Hepatocyte (in vitro differentiated cells): Measurements from ENCODE around the gene ANO6. TPM values are rescaled to one million over a fixed set of nuclear protein-coding genes. Genes with fewer than 3 reads are reported as not detected.
A peak's percentile ranks its signal among the peaks of the same experiment; 100 is the strongest.

ENCODE experiments used
- DNase-seq: peaks from one replicate; pipeline ENCODE4 v3.0.0-alpha.2; 2016; ENCODE audit warnings: low spot score
- H2AFZ ChIP-seq: fragments of 200-600 bp; sonication (generic); 2 replicates; pipeline ENCODE4 v1.6.0; 2016; ENCODE audit warnings: antibody characterized with exemption, mild to moderate bottlenecking
- H3K27ac ChIP-seq: fragments of 200-600 bp; sonication (generic); 2 replicates; pipeline ENCODE4 v1.5.1; 2016; ENCODE audit warnings: mild to moderate bottlenecking
- H3K27me3 ChIP-seq: fragments of 200-600 bp; sonication (generic); 2 replicates; pipeline ENCODE4 v1.6.1; 2016
- H3K36me3 ChIP-seq: fragments of 200-600 bp; sonication (generic); replicated peaks from 2 replicates; pipeline ENCODE4 v1.5.1; 2016; ENCODE audit warnings: low read depth; ENCODE audit not compliant: insufficient read depth
- H3K4me1 ChIP-seq: fragments of 200-600 bp; sonication (generic); 2 replicates; pipeline ENCODE4 v1.5.1; 2016; ENCODE audit warnings: mild to moderate bottlenecking, moderate library complexity; ENCODE audit not compliant: insufficient read depth
- H3K4me2 ChIP-seq: fragments of 200-600 bp; sonication (generic); 2 replicates; pipeline ENCODE4 v1.6.0; 2016
- H3K4me3 ChIP-seq: fragments of 200-600 bp; sonication (generic); 2 replicates; pipeline ENCODE4 v1.5.1; 2016; ENCODE audit warnings: mild to moderate bottlenecking
- H3K79me2 ChIP-seq: fragments of 200-600 bp; sonication (generic); 2 replicates; pipeline ENCODE4 v1.6.0; 2017; ENCODE audit warnings: mild to moderate bottlenecking
- H3K9me2 ChIP-seq: fragments of 200-600 bp; sonication (generic); replicated peaks from 2 replicates; pipeline ENCODE4 v1.6.0; 2017; ENCODE audit warnings: mild to moderate bottlenecking; ENCODE audit not compliant: insufficient read depth
- H3K9me3 ChIP-seq: fragments of 200-600 bp; sonication (generic); 2 replicates; pipeline ENCODE4 v1.5.1; 2016; ENCODE audit warnings: low read depth, mild to moderate bottlenecking
- H4K20me1 ChIP-seq: fragments of 200-600 bp; sonication (generic); 2 replicates; pipeline ENCODE4 v1.6.0; 2016; ENCODE audit warnings: mild to moderate bottlenecking; ENCODE audit not compliant: insufficient read depth, poor library complexity, severe bottlenecking
- EZH2 ChIP-seq: fragments of 200-600 bp; sonication (generic); IDR thresholded peaks from 2 replicates; pipeline ENCODE4 v1.6.1; 2016; ENCODE audit warnings: antibody characterized with exemption, mild to moderate bottlenecking, borderline replicate concordance
- EZH2phosphoT487 ChIP-seq: fragments of 200-600 bp; sonication (generic); IDR thresholded peaks from one replicate; pipeline ENCODE4 v1.6.1; 2018; ENCODE audit warnings: antibody characterized with exemption, mild to moderate bottlenecking, low read depth, moderate library complexity; ENCODE audit not compliant: unreplicated experiment, severe bottlenecking
- WGBS: methylation state at CpG from one replicate; pipeline ENCODE4 v1.1.6; 2016; ENCODE audit warnings: low lambda C conversion rate; ENCODE audit errors: missing lambda C conversion rate; 5-methylcytosine and 5-hydroxymethylcytosine counted together
- polyA plus RNA-seq: library from polyadenylated mRNA; unstranded; fragments of >200 nt; fragmentation: Nextera tagmentation; extraction: Ambion mirVana; gene quantifications from 2 replicates; pipeline ENCODE4 v1.2.1, GENCODE V29; 2016
- total RNA-seq: library from RNA; depleted of rRNA; stranded (reverse); fragments of >200 nt; gene quantifications from 2 replicates; pipeline ENCODE4 v1.2.3, GENCODE V29; 2014
- TF ChIP-seq, protein P1 (sequence below): fragments of 200-600 bp; sonication (generic); IDR thresholded peaks from 2 replicates; pipeline ENCODE4 v1.5.1; 2016; ENCODE audit warnings: antibody characterized with exemption, mild to moderate bottlenecking; ENCODE audit not compliant: poor library complexity

The ANO6 gene
- total and polyA plus RNA-seq, 2 experiments from 2014 or later: 50.4 to 82.2 TPM

DNA sequence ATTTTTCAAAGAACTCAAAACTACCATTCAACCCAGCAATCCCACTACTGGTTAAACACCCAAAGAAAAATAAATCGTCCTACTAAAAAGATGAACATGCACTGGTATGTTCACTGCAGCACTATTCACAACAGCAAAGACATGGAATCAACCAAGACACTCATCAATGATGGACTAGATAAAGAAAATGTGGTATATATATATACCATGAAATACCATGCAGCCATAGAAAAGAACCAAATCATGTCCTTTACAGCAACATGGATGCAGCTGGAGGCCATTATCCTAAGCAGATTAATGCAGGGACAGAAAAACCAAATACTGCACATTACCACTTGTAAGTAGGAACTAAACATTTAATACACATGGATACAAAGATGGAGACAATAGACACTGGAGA, 3.8 kb upstream of the ANO6 start:
- H4K20me1 ChIP-seq: no peaks in the 10 kb centered on the region
- no peaks in the 10 kb centered on the region for H3K9me3 ChIP-seq
- 92% methylated on average over 1 of the region's 1 CpG for WGBS
- no peaks in the 10 kb centered on the region for H3K27me3 ChIP-seq
- TF ChIP-seq EZH2: no peak
- TF ChIP-seq, protein P1, sequence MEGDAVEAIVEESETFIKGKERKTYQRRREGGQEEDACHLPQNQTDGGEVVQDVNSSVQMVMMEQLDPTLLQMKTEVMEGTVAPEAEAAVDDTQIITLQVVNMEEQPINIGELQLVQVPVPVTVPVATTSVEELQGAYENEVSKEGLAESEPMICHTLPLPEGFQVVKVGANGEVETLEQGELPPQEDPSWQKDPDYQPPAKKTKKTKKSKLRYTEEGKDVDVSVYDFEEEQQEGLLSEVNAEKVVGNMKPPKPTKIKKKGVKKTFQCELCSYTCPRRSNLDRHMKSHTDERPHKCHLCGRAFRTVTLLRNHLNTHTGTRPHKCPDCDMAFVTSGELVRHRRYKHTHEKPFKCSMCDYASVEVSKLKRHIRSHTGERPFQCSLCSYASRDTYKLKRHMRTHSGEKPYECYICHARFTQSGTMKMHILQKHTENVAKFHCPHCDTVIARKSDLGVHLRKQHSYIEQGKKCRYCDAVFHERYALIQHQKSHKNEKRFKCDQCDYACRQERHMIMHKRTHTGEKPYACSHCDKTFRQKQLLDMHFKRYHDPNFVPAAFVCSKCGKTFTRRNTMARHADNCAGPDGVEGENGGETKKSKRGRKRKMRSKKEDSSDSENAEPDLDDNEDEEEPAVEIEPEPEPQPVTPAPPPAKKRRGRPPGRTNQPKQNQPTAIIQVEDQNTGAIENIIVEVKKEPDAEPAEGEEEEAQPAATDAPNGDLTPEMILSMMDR: no peak
- no peak for TF ChIP-seq EZH2phosphoT487
- H3K27ac ChIP-seq: no peak overlapping the region
- H3K9me2 ChIP-seq: no peaks in the 10 kb centered on the region
- DNase-seq: no peak
- no peak overlapping the region for H2AFZ ChIP-seq
- H3K79me2 ChIP-seq: peaks cover 20% of the 10 kb centered on the region
- no peak overlapping the region for H3K4me2 ChIP-seq
- no peaks in the 10 kb centered on the region for H3K36me3 ChIP-seq
- H3K4me1 ChIP-seq: no peaks in the 10 kb centered on the region
- no peak overlapping the region for H3K4me3 ChIP-seq

DNA sequence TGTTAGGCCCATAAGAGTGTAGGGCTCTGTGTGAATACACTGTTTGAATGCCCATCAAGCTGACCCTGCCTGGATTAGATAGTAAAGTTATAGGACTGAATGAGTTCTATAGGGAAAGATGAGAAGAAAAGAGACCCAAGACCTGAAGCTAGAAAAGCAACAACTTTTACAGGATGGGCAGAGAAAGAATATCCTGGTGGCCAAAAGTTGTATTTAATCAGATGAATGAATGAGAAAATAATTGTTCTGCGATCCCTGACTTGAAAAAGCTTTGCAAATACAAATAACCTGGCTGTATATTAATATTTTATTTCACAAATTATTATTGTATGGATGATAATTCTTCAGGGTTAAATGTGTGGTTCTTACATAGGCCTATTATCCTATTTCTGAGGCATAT, 2.8 kb upstream of the ANO6 start:
- H3K4me1 ChIP-seq: peaks cover 1% of the 10 kb centered on the region
- 100% methylated on average over 1 of the region's 1 CpG for WGBS

GRCh38 chr12:45214071-45214470, 1.8 kb upstream of the ANO6 start:
- Histone ChIP-seq H2AFZ (no peak overlapping the region), H3K27me3 (no peaks in the 10 kb centered on the region), H3K27ac (no peak overlapping the region), H3K4me2 (no peak overlapping the region), H3K9me3 (no peaks in the 10 kb centered on the region), H3K4me3 (no peak overlapping the region), H3K4me1 (peaks cover 10% of the 10 kb centered on the region), H3K36me3 (no peaks in the 10 kb centered on the region), H3K79me2 (peaks cover 40% of the 10 kb centered on the region), H4K20me1 (peaks cover 8% of the 10 kb centered on the region), H3K9me2 (no peaks in the 10 kb centered on the region)
- TF ChIP-seq EZH2 (no peak), EZH2phosphoT487 (no peak)
- TF ChIP-seq, protein P1: no peak
- DNase-seq: no peak

More for the DNA sequence above, 2.8 kb upstream of the ANO6 start:
- no peak overlapping the region for H3K4me3 ChIP-seq
- no peaks in the 10 kb centered on the region for H3K9me2 ChIP-seq
- no peaks in the 10 kb centered on the region for H3K9me3 ChIP-seq
- DNase-seq: no peak
- H3K4me2 ChIP-seq: no peak overlapping the region
- no peaks in the 10 kb centered on the region for H3K27me3 ChIP-seq
- peaks cover 30% of the 10 kb centered on the region for H3K79me2 ChIP-seq
- H3K36me3 ChIP-seq: no peaks in the 10 kb centered on the region
- no peak overlapping the region for H3K27ac ChIP-seq
- no peak overlapping the region for H2AFZ ChIP-seq
- no peak for TF ChIP-seq EZH2
- TF ChIP-seq, protein P1: no peak
- no peak for TF ChIP-seq EZH2phosphoT487
- no peaks in the 10 kb centered on the region for H4K20me1 ChIP-seq

- DNase-seq: no peak
- no peaks in the 10 kb centered on the region for H3K9me2 ChIP-seq
- peak overlapping the region; percentile 59 for H3K4me3 ChIP-seq
- H3K27me3 ChIP-seq: no peaks in the 10 kb centered on the region
- H2AFZ ChIP-seq: peak overlapping the region; percentile 74
- peak overlapping the region; percentile 83 for H3K4me2 ChIP-seq
- H4K20me1 ChIP-seq: peaks cover 11% of the 10 kb centered on the region
- H3K4me1 ChIP-seq: peaks cover 16% of the 10 kb centered on the region
- H3K79me2 ChIP-seq: peaks cover 45% of the 10 kb centered on the region
- WGBS: 23% methylated on average over 11 of the region's 11 CpGs
- no peaks in the 10 kb centered on the region for H3K36me3 ChIP-seq
- no peaks in the 10 kb centered on the region for H3K9me3 ChIP-seq
- TF ChIP-seq, protein P1: no peak
- TF ChIP-seq EZH2 (no peak), EZH2phosphoT487 (no peak)
- H3K27ac ChIP-seq: peak overlapping the region; percentile 94
These were observed 1.0 kb upstream of the ANO6 start for GRCh38 chr12:45214749-45215418.
